AG04450 (cell line): ENCODE results near the gene LSP1. TPM values are rescaled to one million over a fixed set of nuclear protein-coding genes. Genes with fewer than 3 reads are reported as not detected.

Source experiments
- CTCF ChIA-PET: fragments of 300-600, 350-600 bp; formaldehyde crosslinking; extraction: SDS; loops from one replicate; lab custom pipeline; 2022; ENCODE audit warnings: antibody characterized with exemption, inconsistent platforms; lab: Charles Lee
- POLR2A ChIA-PET: fragments of 350-600 bp; formaldehyde crosslinking; extraction: SDS; loops from one replicate; lab custom pipeline; 2021; ENCODE audit warnings: antibody characterized with exemption, inconsistent platforms; lab: Yijun Ruan, JAX
- DNase-seq: peaks from one replicate; pipeline ENCODE4 v3.0.0-alpha.2; 2011; ENCODE audit warnings: low read depth, low spot score
- H3K27ac ChIP-seq: one replicate; pipeline ENCODE4 v1.5.1; 2012; ENCODE audit warnings: low read depth, low read length, control low read depth
- H3K27me3 ChIP-seq: one replicate; pipeline ENCODE4 v1.6.0; 2012; ENCODE audit warnings: low read length; ENCODE audit not compliant: control insufficient read depth, insufficient read depth
- H3K4me3 ChIP-seq: 2 replicates; pipeline ENCODE4 v1.5.1; 2011; ENCODE audit warnings: mild to moderate bottlenecking, low read depth, low read length, control low read depth
- H3K9me3 ChIP-seq: 2 replicates; pipeline ENCODE4 v1.5.1; 2012; ENCODE audit warnings: low read length; ENCODE audit not compliant: control insufficient read depth, insufficient read depth
- CTCF ChIP-seq: IDR thresholded peaks from 2 replicates; pipeline ENCODE4 v1.5.1; 2011; ENCODE audit warnings: low read depth, low read length, control low read depth, inconsistent platforms
- polyA plus RNA-seq: library from polyadenylated mRNA; depleted of rRNA; stranded (reverse); fragments of >200 nt; gene quantifications from 2 replicates; pipeline ENCODE4 v1.2.3, GENCODE V29; 2011

The LSP1 gene
- polyA plus RNA-seq, 1 experiment: not detected

GRCh38 chr11:1899090-1899489 is 46.2 kb downstream of the LSP1 start:
- DNase-seq: no peak
- no peak for TF ChIP-seq CTCF
- Histone ChIP-seq H3K9me3 (no peaks in the 10 kb centered on the region), H3K4me3 (no peak overlapping the region), H3K27me3 (peaks cover 41% of the 10 kb centered on the region), H3K27ac (no peak overlapping the region)
- ChIA-PET CTCF (interaction anchor here (1.2 to 2.8 kb wide), 3 partner anchors 17 to 304 kb away, joined by 4 to 8 read pairs (median 4); no protein-coding TSS in a partner anchor), POLR2A (no interaction called here)

GRCh38 chr11:1899686-1900085 is 46.8 kb downstream of the LSP1 start:
- ChIA-PET CTCF (interaction anchor here (0.6 to 2.8 kb wide), 4 partner anchors 17 to 305 kb away, joined by 4 to 8 read pairs (median 5); partner anchors contain the start of gene KRTAP5-2), POLR2A (no interaction called here)
- H3K27ac ChIP-seq: no peak overlapping the region
- H3K27me3 ChIP-seq: peaks cover 37% of the 10 kb centered on the region
- DNase-seq: no peak
- H3K9me3 ChIP-seq: no peaks in the 10 kb centered on the region
- TF ChIP-seq CTCF: no peak
- no peak overlapping the region for H3K4me3 ChIP-seq

- no peak for DNase-seq
- ChIA-PET CTCF (interaction anchor here (0.9 to 1.2 kb wide), 2 partner anchors 30 to 254 kb away, joined by 3 to 5 read pairs; no protein-coding TSS in a partner anchor), POLR2A (no interaction called here)
- no peak for TF ChIP-seq CTCF
- Histone ChIP-seq H3K9me3 (no peaks in the 10 kb centered on the region), H3K27ac (no peak overlapping the region), H3K4me3 (no peak overlapping the region), H3K27me3 (peaks cover 19% of the 10 kb centered on the region)
Measured at GRCh38 chr11:1906181-1906580, 53.3 kb downstream of the LSP1 start.

GRCh38 chr11:1906611-1907423 is 53.9 kb downstream of the LSP1 start:
- ChIA-PET POLR2A (no interaction called here), CTCF (interaction anchor here (0.9 to 1.2 kb wide), 2 partner anchors 30 to 41 kb away, joined by 3 to 4 read pairs; no protein-coding TSS in a partner anchor)
- Histone ChIP-seq H3K27ac (no peak overlapping the region), H3K27me3 (peaks cover 19% of the 10 kb centered on the region), H3K9me3 (no peaks in the 10 kb centered on the region), H3K4me3 (no peak overlapping the region)
- DNase-seq: no peak
- no peak for TF ChIP-seq CTCF

- CTCF ChIA-PET: interaction anchor here (1.2 to 1.3 kb wide), 2 partner anchors 27 to 243 kb away, joined by 3 to 6 read pairs; no protein-coding TSS in a partner anchor
- H3K9me3 ChIP-seq: no peaks in the 10 kb centered on the region; the same call in 1 of the 2 replicates
- H3K27me3 ChIP-seq: peaks cover 14% of the 10 kb centered on the region
- no peak for DNase-seq
- no peak overlapping the region for H3K4me3 ChIP-seq
- H3K27ac ChIP-seq: no peak overlapping the region
- POLR2A ChIA-PET: no interaction called here
- no peak for TF ChIP-seq CTCF
Measured at GRCh38 chr11:1908618-1909017, 55.7 kb downstream of the LSP1 start.
